Activated T-cell treated with anti-CD3 and anti-CD28 coated beads, Interleukin-2, amount 50 U/mL, for 4 hours (primary cell): ENCODE measurements around the gene TMEM131. TPM values are rescaled to one million over a fixed set of nuclear protein-coding genes. Genes with fewer than 3 reads are reported as not detected.
A peak's percentile ranks its signal among the peaks of the same experiment; 100 is the strongest.
"Not testable (repeated sequence)": the region's sequence is repeated elsewhere in the genome, so short reads cannot be mapped to it uniquely, and the experiment has no call there.

ENCODE experiments used
- ATAC-seq, 2 donors: fragments of 200-7000 bp; cut with Tn5 transposase; one replicate each; pipeline ENCODE4 v1.10.0; 2021
- DNase-seq: peaks from one replicate; pipeline ENCODE4 v3.0.0-alpha.2; 2020
- H3K27me3 Mint-ChIP-seq: one replicate; pipeline ENCODE4 v1.8.0; 2021; ENCODE audit warnings: low read depth, mixed read lengths
- H3K36me3 Mint-ChIP-seq: one replicate; pipeline ENCODE4 v1.8.0; 2022; ENCODE audit warnings: mixed read lengths; ENCODE audit not compliant: insufficient read depth
- H3K4me1 Mint-ChIP-seq: one replicate; pipeline ENCODE4 v1.8.0; 2021; ENCODE audit warnings: low read depth, mixed read lengths
- H3K4me3 Mint-ChIP-seq: one replicate; pipeline ENCODE4 v1.8.0; 2021; ENCODE audit warnings: mild to moderate bottlenecking, moderate library complexity, mixed read lengths
- H3K9me3 Mint-ChIP-seq: one replicate; pipeline ENCODE4 v1.8.0; 2021; ENCODE audit warnings: mixed read lengths
- total RNA-seq, 3 donors: library from RNA; stranded (reverse); gene quantifications; one replicate each; pipeline ENCODE4 v1.2.1, GENCODE V29; 2021

TMEM131 gene
- total RNA-seq, 3 donors from 2014 or later = 23.9 to 31.6 (median 28.3) TPM

DNA sequence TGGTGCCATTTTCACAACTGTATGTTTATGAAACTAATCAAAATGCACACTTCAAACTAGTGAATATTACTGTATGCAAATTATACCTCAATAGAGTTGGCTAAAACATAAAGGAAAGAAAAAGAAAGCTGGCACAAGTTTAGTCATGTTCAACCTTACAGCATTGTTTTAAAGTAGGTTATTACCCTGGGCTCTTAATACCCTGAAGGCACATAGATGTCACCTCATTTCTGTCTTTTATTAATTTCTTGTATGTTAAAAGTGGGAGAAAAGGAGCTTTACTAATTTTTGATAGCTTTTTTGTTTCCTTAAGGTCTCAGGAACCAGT lies 32.7 kb downstream of the TMEM131 start:
- H3K27me3 Mint-ChIP-seq = no peaks in the 10 kb centered on the region
- H3K4me1 Mint-ChIP-seq = peaks cover 77% of the 10 kb centered on the region
- no peaks in the 10 kb centered on the region for H3K36me3 Mint-ChIP-seq
- H3K9me3 Mint-ChIP-seq = no peaks in the 10 kb centered on the region
- no peak for ATAC-seq
- H3K4me3 Mint-ChIP-seq = no peak overlapping the region
- no peak for DNase-seq

- Mint-ChIP-seq H3K9me3 (no peaks in the 10 kb centered on the region), H3K4me3 (no peak overlapping the region), H3K36me3 (no peaks in the 10 kb centered on the region), H3K4me1 (peaks cover 71% of the 10 kb centered on the region), H3K27me3 (no peaks in the 10 kb centered on the region)
- DNase-seq (no peak), ATAC-seq (no peak)
Observed at GRCh38 chr2:97961534-97961933, 34.2 kb downstream of the TMEM131 start.

GRCh38 chr2:97958184-97958583 lies 37.6 kb downstream of the TMEM131 start:
- Mint-ChIP-seq H3K27me3 (no peaks in the 10 kb centered on the region), H3K4me3 (no peak overlapping the region), H3K4me1 (peaks cover 73% of the 10 kb centered on the region), H3K9me3 (no peaks in the 10 kb centered on the region), H3K36me3 (no peaks in the 10 kb centered on the region)
- ATAC-seq (no peak), DNase-seq (no peak)

GRCh38 chr2:97957432-97958183 lies 38.1 kb downstream of the TMEM131 start:
- no peaks in the 10 kb centered on the region for H3K9me3 Mint-ChIP-seq
- H3K4me3 Mint-ChIP-seq = no peak overlapping the region
- no peak for DNase-seq
- H3K4me1 Mint-ChIP-seq = peaks cover 69% of the 10 kb centered on the region
- ATAC-seq = no peak
- H3K36me3 Mint-ChIP-seq = no peaks in the 10 kb centered on the region
- no peaks in the 10 kb centered on the region for H3K27me3 Mint-ChIP-seq

DNA sequence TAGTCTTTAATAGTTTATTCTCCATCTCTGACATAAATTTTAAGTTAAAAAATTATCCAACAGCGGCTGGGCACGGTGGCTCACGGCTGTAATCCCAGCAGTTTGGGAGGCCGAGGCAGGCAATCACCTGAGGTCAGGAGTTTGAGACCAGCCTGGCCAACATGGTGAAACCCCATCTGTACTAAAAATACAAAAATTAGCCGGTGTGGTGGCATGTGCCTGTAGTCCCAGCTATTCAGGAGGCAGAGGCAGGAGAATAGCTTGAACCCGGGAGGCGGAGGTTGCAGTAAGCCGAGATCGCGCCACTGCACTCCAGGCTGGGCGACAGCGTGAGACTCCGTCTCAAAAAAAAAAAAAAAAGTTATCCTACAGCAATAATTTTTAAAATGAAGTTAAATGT lies 39.0 kb downstream of the TMEM131 start:
- not testable (repeated sequence) for ATAC-seq, H3K27me3 Mint-ChIP-seq, H3K36me3 Mint-ChIP-seq, H3K4me3 Mint-ChIP-seq, H3K9me3 Mint-ChIP-seq, DNase-seq
- peaks cover 67% of the 10 kb centered on the region for H3K4me1 Mint-ChIP-seq

DNA sequence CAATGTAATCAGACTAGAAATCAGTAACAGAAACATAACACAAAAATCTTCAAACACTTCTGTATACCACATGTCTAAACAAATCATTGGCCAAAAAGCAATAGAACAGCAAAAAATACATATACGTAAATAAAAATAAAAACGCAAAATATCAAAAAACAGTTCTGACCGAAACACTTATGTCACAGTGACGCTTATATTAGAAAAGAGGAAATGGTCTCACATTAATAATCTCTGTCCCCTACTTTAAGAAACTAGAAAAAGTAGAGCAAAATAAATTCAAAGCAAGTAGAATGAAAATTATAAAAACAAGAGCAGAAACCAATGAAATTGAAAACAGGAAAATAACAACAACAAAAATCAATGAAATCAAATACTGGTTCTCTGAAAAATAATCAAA lies 41.9 kb downstream of the TMEM131 start:
- Mint-ChIP-seq H3K36me3 (peaks cover 4% of the 10 kb centered on the region), H3K4me1 (peaks cover 68% of the 10 kb centered on the region), H3K4me3 (no peak overlapping the region), H3K27me3 (no peaks in the 10 kb centered on the region), H3K9me3 (no peaks in the 10 kb centered on the region)
- ATAC-seq (no peak), DNase-seq (no peak)

DNA sequence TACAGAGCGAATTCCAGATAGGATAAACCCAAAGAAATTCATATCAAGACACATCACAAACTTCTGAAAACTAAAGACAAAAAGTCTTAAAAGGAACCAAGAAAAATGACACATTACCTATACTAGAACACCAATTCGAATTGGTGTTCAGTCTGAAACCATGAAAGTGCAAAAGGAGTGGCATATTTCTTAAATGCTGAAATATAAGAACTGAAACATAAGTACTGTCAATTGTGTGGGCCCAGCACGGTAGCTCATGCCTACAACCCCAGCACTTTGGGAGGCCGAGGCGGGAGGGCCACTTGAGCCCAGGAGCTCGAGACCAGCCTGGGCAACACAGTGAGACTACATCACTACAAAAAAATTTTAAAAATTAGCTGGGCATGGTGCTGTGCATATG lies 43.4 kb downstream of the TMEM131 start:
- Mint-ChIP-seq H3K27me3 (no peaks in the 10 kb centered on the region), H3K4me1 (peaks cover 64% of the 10 kb centered on the region), H3K9me3 (no peaks in the 10 kb centered on the region), H3K36me3 (peaks cover 9% of the 10 kb centered on the region), H3K4me3 (no peak overlapping the region)
- DNase-seq (no peak), ATAC-seq (no peak)

DNA sequence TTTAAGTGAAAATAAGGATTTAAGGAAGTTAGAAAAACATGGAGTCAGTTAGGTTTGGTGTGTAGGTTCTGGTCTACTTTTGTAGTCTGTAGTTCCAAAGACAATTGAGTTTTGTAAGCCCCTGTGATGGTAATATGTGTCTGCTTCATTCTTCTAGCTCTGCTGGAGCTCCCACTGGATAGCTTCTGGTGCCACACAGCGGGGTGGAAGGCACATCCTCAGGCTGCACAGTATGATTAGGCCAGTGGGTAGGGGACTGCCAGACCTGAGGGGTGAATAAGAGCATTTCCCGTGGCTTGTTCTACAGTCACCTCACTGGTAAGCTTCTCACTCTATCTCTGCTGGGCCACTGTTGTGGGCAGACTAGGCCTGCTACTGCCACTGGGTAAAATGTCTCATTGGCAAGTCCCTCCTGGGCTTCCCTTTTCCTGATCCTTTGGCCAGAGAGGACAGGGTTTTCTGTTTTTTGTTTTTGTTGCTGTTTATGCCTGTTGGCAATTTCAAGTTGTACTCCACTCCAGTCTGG lies 44.5 kb downstream of the TMEM131 start:
- no peaks in the 10 kb centered on the region for H3K27me3 Mint-ChIP-seq
- DNase-seq = no peak
- H3K4me3 Mint-ChIP-seq = no peak overlapping the region
- no peak for ATAC-seq
- H3K4me1 Mint-ChIP-seq = peaks cover 72% of the 10 kb centered on the region
- H3K36me3 Mint-ChIP-seq = peaks cover 9% of the 10 kb centered on the region
- H3K9me3 Mint-ChIP-seq = no peaks in the 10 kb centered on the region

GRCh38 chr2:97950329-97951154 lies 45.2 kb downstream of the TMEM131 start:
- no peak for DNase-seq
- peaks cover 68% of the 10 kb centered on the region for H3K4me1 Mint-ChIP-seq
- H3K9me3 Mint-ChIP-seq = no peaks in the 10 kb centered on the region
- no peaks in the 10 kb centered on the region for H3K27me3 Mint-ChIP-seq
- H3K36me3 Mint-ChIP-seq = peaks cover 9% of the 10 kb centered on the region
- H3K4me3 Mint-ChIP-seq = no peak overlapping the region
- ATAC-seq = no peak

- DNase-seq = no peak
- ATAC-seq = no peak
- no peak overlapping the region for H3K4me3 Mint-ChIP-seq
- peaks cover 72% of the 10 kb centered on the region for H3K4me1 Mint-ChIP-seq
- H3K36me3 Mint-ChIP-seq = peaks cover 9% of the 10 kb centered on the region
- H3K27me3 Mint-ChIP-seq = no peaks in the 10 kb centered on the region
- H3K9me3 Mint-ChIP-seq = no peaks in the 10 kb centered on the region
Observed at GRCh38 chr2:97948926-97949325, 46.8 kb downstream of the TMEM131 start.

- DNase-seq = no peak
- no peaks in the 10 kb centered on the region for H3K27me3 Mint-ChIP-seq
- no peaks in the 10 kb centered on the region for H3K9me3 Mint-ChIP-seq
- no peak for ATAC-seq
- peaks cover 50% of the 10 kb centered on the region for H3K4me1 Mint-ChIP-seq
- H3K36me3 Mint-ChIP-seq = peaks cover 14% of the 10 kb centered on the region
- no peak overlapping the region for H3K4me3 Mint-ChIP-seq
Observed at GRCh38 chr2:97945791-97946190, 50.0 kb downstream of the TMEM131 start.

DNA sequence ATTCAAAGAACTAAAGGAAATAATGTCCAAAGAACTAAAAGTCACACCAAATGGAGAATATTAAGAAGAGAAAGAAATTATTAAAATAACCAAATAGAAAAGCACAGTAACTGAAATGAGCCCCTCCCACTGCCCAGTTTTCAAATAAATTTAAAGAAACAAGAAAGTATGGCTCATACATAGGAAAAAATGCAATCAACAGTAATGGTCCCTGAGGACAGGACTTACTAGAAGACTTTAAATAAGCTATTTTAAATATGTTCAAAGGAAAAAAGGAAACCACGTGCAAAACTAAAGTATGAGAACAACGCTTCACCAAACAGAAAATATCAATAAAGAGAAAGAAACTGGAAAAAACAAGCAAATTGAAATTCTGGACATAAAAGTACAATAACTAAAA lies 58.9 kb downstream of the TMEM131 start:
- Mint-ChIP-seq H3K4me1 (peaks cover 74% of the 10 kb centered on the region), H3K9me3 (peaks cover 4% of the 10 kb centered on the region)

DNA sequence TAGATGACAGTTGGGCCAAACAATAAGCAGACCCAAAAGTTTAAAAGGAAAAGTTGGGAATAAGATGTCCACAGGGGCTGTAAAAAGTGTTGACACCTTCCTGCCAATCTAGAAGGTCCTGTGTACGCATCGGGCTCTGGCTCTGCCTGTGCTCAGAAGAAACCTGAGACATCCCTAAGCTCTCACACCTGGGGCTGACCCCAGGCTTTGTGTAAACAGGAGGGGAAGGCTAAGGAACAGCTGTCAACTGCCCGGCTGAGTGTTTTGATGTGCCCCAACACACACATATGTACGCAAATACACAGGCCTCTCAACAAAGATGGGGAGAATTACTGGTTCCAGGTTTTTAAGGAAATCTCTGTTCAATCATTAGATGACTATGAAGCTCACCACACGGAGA lies 59.5 kb downstream of the TMEM131 start:
- Mint-ChIP-seq H3K9me3 (peaks cover 4% of the 10 kb centered on the region), H3K4me1 (peaks cover 78% of the 10 kb centered on the region), H3K36me3 (peaks cover 9% of the 10 kb centered on the region), H3K27me3 (no peaks in the 10 kb centered on the region), H3K4me3 (no peak overlapping the region)
- DNase-seq = no peak
- ATAC-seq = no peak

More for the DNA sequence above, 58.9 kb downstream of the TMEM131 start:
- Mint-ChIP-seq H3K36me3 (peaks cover 9% of the 10 kb centered on the region), H3K27me3 (no peaks in the 10 kb centered on the region), H3K4me3 (no peak overlapping the region)
- no peak for ATAC-seq
- no peak for DNase-seq

DNA sequence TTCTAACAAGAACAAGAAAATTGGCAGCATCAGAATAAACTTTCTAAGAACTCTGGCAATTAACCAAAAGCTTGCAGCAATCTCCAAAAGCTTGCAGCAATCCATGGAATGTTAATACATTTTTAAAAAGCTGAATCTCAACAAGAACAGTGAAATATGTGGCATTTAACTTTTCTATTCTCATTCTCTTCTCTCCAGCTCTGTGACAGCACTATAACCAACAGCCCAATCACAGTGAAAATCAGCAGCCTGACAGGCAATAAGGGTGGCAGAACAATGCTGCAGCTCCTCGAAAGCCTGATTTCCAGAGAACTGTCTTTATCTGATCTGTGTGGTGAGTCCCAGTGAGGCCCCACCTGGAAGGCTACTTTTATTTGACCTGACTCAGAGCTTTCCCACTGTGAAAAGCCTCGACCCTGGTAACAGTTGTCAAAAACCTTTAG lies 60.0 kb downstream of the TMEM131 start:
- peaks cover 81% of the 10 kb centered on the region for H3K4me1 Mint-ChIP-seq

More for the DNA sequence above, 60.0 kb downstream of the TMEM131 start:
- DNase-seq (no peak), ATAC-seq (peak in 1 of 2 donors; percentile 37)
- Mint-ChIP-seq H3K4me3 (no peak overlapping the region), H3K9me3 (peaks cover 4% of the 10 kb centered on the region), H3K36me3 (peaks cover 9% of the 10 kb centered on the region), H3K27me3 (no peaks in the 10 kb centered on the region)
